Urothelium cell line (cell line): Measurements from ENCODE around the gene C12orf43.

Experiments
- DNase-seq: peaks from one replicate; pipeline ENCODE4 v3.0.0; 2011; ENCODE audit warnings: low spot score, mixed read lengths
- FAIRE-seq: peaks from 2 replicates; lab custom pipeline; 2011; peaks lifted over from hg19 to GRCh38; lab: Jason Lieb, UNC

C12orf43 gene

DNA sequence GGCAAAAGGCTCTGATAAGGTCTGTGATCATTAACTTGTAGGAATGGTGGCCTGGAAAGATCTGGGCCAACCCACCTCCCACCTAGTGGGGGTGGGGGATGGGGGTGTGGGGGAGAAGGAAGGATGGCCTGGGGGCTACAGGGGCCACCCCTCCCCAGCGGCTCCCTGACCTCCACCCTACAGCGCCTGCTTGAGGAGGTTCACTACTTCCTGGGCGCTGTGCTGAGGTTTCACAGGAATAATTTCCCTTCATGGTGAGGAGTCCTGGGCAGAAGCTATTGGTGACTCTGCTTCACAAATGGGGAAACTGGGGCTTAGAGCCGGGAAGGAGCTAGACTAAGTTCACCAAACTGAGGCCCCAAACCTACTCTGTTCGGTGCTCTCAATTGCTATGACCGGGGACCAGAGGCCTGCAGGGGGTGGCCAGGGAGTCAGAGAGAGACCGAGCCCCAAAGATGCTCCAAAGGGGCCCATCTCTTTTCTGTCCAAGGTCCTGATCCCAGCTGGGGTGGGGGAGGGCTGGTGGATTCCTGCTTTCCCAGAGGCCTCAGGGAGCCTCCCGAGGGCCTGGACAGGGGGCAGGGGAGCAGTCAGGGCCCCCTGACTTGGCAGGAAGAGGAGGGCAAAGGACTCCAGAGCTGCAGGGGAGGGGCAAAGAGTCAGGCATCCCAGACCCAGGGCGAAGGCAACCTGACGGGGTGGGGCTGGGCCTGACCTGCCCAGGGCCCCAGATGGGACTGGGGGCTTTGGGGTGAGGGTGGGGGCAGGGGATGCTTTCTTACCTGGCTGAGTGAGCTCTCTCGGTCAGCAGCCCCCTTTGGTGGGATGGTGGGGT is 36.2 kb downstream of the C12orf43 start:
- no peak for DNase-seq
- FAIRE-seq, result no peak

DNA sequence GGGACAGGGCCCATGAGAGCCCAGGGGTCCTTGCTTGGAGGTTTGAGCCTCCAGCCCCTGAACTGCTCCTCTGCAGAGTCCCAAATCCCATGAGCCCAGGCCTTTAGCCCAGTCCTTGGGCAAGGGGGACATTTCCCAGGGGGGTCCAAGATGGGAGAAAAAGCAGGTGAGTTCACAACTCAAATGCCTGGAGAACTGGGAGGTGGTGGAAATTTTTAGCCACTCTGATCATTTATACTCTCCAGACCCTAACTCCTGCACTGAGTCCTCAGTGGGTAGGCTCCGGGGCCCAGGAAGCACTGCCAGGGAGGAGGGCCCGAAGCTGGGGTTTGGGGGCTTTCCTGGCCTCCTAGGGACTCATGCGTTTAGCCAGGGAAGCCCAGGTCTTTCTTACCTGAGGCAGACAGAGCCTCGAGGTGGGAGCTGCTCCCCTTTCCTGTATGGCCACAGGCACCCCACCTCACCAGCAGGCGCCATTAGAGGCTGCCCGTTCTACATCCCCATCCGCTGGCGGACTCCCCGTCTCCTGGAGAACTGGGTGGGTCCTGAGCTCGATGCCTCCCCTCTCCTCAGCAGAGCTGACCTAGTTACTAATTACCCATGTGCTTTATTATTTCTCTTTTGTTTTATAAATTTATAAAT is 36.9 kb downstream of the C12orf43 start:
- FAIRE-seq (no peak), DNase-seq (no peak)

DNA sequence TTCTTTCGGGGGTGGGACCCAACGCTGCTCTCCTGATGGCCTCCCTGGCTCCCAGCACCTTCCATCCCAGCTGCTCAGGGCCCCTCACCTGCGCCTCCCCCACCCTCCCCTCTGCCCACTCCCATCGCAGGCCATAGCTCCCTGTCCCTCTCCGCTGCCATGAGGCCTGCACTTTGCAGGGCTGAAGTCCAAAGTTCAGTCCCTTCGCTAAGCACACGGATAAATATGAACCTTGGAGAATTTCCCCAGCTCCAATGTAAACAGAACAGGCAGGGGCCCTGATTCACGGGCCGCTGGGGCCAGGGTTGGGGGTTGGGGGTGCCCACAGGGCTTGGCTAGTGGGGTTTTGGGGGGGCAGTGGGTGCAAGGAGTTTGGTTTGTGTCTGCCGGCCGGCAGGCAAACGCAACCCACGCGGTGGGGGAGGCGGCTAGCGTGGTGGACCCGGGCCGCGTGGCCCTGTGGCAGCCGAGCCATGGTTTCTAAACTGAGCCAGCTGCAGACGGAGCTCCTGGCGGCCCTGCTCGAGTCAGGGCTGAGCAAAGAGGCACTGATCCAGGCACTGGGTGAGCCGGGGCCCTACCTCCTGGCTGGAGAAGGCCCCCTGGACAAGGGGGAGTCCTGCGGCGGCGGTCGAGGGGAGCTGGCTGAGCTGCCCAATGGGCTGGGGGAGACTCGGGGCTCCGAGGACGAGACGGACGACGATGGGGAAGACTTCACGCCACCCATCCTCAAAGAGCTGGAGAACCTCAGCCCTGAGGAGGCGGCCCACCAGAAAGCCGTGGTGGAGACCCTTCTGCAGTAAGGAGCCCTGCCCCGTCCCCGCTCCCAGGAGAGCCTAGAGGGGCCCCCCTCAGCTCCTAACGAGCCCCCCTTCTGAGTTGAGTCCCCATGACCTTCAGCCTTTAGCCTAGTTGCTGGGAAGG is 37.7 kb downstream of the C12orf43 start, which contains the start of gene HNF1A:
TSS of gene HNF1A (plus strand) at position 248 of the 924 bp plus-strand sequence. CDS start at position 474, 226 bp downstream.
- no peak for FAIRE-seq
- no peak for DNase-seq

DNA sequence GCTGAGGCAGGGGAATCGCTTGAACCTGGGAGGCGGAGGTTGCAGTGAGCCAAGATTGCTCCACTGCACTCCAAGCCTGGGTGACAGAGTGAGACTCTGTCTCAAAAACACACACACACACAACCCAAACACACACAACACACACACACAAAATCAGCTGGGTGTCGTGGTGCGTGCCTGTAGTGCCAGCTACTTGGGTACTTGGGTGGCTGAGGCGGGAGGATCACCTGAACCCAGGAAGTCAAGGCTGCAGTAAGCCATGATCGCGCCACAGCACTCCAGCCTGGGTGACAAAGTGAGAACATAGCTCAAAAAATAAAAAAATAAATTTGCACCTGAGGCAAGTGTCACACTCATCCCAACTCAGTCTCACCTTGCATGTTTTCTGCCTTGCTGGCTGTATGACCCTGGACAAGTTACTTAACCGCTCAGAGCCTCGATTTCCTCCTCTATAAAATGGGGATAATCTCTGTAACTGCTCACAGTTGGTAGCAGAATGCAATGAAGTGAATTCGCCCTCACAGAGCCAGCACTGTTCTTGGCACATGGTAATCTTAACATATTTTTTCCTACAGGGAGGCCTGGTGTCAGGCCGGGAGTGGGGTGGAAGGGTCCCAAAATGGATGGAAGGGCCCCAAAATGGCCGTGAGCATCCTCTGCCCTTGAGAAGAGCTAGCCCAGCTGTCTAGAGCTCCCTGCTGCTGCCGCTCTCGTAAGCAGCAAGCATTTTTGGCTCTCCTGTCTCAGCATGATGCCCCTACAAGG is 38.6 kb downstream of the C12orf43 start:
- no peak for FAIRE-seq
- no peak for DNase-seq

DNA sequence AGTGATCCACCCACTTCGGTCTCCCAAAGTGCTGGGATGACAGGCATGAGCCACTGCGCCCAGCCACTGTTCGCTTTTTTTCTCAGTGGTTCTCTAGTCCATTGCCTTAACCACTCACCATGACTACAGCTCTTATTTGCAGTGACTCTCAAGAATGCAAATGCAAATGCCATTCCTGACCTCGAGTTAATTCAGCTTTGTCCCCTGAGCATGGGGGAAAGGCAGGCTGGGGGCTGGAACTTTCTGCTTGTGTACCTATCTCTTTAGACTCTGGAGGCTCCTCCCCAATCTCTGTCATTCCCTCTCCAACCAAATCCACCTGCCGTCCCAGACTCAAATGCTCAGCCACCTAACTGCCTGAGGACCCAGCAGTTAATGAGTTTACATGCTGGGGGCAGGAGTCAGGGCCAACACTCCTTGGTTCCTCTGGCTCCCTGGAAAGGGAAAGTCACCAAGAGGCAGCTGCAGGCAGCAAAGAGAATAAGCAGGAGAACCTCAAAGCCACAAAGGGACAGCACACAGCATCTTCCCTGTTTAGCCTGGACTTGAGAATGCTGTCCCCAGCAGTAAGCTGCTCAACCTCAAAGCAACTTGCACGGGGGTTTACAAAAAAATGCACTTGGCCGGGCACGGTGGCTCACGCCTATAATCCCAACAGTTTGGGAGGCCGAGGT is 43.3 kb downstream of the C12orf43 start:
- FAIRE-seq, result no peak
- no peak for DNase-seq

DNA sequence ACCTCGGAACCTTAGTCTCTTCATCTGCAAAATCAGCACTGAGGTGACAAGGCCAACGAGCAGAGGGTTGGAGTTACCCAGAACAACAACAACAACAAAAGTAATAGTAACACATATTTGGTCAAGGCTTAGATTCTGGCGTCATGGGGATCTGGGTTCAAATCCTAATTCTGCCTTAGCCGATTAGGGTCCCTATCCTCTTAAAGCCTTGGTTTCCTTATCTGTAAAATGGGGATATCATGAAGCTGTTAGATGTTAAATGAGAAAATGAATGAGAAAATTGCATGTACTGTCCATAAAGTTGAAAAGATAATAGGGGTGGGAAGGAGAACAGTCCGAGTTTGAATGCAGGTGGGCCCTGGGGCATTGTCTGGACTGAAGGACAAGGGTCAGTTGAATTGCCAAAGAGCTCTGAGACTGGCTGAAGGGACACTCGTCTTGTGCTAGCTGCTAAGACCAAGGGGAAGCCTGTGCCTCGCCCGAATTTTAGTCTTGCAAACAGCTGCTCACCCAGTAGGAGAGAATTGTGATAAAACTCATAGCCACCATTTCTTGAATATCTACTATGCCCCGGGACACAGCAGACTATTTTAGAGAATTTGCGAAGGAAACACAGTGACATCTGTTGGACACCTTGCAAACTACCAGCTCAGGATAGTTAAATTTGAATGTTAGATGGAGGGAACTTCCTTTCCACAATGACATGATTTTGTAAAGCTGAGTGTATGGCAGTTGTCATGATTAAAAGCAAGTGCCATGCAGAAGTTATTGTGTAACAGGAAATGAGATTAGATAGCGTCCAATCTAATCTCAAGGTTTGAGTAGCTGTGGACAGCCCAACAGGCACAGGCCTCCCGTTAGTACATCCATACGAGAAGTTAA is 44.7 kb downstream of the C12orf43 start:
- DNase-seq, result peak; percentile 60
- FAIRE-seq, result peak; percentile 67

DNA sequence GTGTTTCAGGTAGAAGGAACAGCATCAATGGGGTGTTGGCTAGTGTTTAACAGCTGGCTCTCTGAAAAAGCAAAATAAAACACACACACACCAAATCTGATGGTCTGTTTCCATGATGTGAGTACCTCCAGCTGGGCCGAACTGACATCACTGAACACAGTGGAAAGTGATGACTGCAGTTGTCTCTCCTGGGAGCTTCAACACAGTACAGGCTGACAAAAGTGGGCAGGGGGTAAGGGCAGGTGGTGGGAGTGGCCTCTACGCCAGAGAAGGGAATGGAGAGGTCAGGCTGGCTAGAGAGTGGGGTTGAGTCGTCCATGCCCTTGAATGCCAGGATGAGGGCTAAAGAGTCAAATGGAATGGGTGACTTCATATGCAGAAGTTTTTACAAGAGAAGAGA is 46.0 kb downstream of the C12orf43 start:
- DNase-seq (no peak), FAIRE-seq (no peak)

DNA sequence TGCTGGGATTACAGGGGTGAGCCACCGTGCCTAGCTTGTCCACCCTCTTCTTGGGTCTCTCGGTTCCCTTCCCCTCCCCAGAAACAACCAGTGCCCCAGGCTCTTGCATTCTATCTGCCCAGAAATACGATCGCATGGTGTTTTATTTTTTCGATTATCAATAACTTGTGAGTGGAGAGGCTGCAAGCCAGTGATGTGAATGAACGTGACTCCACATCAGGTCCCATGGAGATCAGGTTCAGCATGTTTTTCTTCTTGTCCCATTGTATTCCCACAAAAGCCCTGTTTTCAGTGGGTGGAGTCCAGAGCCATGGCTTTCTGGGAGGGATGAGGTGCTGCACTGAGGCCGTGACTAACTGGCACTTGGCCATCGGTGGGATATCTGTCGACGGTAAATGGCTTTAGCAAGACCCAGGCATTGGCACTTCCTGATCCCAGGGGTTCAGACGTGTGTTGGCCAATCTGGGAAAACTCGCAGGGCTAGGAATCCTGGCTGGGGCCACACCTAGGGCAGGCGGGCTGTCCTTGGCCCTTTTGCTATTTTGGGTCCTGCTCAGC is 50.7 kb downstream of the C12orf43 start:
- FAIRE-seq (no peak), DNase-seq (no peak)

DNA sequence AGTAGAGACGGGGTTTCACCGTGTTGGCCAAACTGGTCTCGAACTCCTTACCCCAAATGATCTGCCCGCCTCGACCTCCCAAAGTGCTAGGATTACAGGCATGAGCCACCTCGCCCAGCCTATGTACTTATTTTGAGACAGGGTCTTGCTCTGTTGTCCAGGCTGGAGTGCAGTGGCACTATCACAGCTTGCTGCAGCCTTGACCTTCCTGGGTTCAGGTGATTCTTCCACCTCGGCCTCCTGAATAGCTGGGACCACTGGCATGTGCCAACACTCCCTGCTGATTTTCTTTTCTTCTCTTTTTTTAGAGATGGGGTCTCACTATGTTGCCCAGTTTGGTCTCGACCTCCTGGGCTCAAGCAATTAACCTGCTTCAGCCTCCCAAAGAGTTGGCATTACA is 52.0 kb downstream of the C12orf43 start:
- DNase-seq, result no peak
- no peak for FAIRE-seq

DNA sequence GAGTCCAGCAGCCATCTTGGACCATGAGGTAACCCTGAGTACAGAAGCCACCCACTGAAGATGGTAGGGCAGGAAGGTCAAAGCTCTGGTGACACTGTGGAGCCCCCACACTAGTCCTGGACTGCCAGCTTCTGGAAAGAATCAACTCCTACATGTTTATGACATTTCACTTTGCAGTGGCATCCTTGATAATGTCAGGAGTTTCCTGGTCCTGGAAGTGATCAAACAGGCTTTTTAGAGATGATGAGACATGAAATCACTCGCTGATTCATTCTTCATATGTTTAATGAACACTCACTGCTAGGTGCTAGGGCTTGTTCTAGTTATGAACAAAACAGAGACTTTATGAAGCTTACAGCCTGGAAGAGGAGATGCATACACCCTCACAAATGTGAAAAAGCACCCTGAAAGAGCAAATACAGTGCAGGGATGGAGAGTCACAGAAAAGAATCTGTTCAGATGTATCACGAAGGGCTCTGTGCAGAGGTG is 53.7 kb downstream of the C12orf43 start:
- FAIRE-seq (no peak), DNase-seq (no peak)

DNA sequence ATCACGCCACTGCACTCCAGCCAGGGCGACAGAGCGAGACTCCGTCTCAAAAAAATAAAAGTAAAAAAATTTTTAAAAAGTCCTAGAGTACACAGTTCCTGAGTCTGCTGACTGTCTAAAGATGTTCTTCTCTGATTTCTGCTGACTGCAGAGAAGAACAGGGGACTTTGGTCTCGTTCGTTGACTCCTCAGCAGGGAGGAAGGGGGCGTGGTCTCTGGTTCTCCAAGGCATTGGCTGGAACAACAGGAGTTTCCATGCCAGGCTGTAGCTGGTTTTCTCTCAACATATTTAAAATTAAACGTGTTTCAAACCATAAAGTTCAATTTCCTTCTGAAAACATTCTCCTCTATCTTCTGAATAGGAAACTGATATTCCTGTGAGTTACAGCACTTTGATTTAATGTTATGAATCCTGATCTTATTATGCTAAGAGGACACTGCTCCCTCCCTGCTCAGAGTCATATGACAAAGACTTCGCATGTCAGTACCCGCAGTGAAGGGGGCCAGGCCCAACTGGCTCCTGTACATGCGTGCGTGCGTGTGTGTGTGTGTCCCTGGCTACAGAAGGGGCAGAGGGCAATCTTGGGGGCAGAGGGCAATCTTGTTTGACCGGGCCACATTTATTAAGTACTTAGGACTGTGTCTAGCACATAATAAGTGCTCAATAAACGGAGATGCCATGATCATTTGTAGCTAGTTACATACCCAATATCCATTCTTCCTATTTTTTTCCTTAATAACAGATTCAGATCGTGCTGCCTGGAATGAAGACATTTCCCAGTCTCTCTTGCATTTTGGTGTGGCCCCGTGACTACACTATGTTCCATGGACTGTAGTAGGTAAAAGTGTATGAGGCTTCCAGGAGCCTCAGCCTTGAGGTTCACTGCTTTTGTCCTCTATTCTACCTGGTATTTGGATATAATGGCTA is 54.4 kb downstream of the C12orf43 start:
- DNase-seq (no peak), FAIRE-seq (no peak)

DNA sequence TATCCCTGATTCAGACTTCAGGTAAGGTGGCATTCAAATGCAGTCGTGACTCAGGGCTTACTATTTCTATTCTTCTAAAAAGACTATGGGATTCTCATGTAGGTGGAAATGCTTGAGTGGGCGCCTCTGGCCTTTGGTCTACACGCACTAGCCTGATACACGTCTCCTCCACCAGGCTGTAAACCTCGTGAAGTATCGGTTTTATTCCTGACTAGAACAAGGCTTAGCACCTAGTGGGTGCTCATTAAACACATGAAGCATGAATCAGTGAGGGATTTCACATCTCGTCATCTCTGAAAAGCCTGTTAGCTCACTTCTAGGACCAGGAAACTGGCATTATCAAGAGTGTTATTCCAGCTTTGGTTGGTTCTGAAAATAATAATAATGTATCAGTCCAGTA is 55.6 kb downstream of the C12orf43 start:
- FAIRE-seq (no peak), DNase-seq (no peak)

DNA sequence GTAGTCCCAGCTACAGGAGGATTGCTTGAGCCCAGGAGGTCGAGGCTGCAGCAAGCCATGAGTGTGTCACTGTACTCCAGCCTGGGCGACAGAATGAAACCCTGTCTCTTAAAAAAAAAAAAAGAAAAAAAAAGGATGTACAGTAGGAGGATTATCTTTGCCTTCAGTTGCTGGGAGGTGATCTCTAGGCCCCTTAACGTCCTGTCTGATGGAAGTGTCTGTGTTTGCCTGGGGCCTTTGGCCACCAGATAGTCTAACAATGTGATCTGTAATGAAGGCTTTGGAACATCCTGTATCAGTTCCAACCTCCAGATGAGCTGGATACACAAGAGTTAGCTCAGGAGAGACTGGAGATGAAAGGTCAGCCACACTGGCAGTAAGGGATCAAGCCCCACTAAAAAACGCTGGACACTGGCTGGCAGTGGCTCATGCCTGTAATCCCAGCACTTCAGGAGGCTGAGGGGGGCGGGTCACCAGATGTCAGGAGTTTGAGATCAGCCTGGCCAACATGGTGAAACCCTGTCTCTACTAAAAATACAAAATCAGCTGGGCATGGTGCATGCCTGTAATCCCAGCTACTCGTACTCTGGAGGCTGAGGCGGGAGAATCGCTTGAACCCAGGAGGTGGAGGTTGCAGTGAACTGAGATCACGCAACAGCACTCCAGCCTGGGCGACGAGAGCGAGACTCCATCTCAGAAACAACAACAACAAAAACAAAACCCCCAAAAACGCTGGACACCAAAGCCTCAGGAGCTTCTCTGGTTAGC is 57.0 kb downstream of the C12orf43 start:
- DNase-seq (no peak), FAIRE-seq (no peak)

DNA sequence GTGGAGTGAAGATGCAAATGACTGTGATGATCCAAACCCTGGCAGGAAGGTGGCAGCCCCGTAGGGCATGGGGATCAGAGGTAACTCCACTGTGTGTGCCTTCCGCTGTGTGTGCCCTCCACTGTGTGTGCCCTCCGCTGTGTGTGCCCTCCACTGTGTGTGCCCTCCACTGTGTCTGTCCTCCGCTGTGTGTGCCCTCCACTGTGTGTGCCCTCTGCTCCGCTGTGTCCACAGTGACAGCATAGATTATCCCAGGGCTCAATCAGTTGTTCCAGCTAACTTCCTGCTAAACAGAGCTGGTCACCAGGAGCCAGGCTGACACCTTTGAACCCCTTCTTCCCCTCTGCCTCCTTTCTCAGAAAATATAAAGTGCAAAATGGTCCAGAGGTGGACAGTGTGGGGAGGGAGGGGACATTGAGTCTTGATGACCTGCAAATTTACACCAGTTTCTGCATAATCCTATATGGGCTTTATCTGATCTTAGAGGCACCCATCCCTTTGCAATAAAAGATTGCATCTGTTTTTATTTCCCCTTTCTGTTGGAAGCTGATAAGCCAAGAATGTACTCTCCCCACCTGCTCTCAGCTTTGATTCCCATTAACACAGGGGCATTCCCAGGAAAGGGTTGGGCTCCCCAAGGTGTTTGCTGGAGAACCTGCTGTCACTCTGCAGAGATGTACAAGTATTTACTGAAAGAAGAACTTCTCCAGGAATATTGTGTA is 59.5 kb downstream of the C12orf43 start:
- no peak for DNase-seq
- FAIRE-seq, result no peak

DNA sequence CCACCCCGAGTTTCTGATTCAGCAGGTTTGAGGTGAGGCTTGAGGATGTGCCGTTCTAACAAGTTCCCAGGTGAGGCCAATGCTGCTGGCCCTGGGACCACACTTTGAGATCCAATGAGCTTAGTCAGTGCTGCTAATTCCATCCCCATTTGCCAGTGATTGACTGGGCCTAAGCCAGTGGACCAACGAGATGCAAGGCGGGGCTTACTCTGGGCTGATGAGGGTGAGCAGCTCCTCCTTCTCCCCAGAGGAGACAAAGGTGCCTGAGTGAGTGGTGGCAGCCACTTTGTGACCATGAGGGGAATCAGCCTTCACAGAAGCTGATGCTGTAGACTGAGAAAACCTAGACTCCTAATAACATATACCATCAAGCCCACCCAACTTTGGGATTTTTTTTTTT is 61.1 kb downstream of the C12orf43 start:
- no peak for DNase-seq
- FAIRE-seq, result no peak

DNA sequence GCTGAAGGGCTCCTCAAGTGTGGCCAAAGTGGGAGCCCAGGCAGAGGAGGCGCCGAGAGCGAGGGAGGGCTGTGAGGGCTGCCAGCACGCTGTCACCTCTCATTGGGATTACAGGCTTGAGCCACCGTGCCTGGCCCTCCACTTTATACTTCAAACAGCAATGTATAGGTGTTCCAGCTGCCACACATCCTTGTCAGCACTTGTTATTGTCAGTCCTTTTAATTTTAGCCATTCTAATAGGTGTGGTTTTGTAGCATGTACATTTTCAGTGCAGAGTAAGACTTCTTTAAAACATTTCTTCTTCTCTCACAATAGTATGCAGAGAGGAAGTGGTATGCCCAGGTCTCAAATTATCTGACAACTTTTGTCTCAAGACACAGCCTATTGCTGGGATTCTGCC is 65.5 kb downstream of the C12orf43 start:
- FAIRE-seq (no peak), DNase-seq (no peak)
